Spleen (tissue), 11 donors: ENCODE results near the gene CDK19. TPM values are rescaled to one million over a fixed set of nuclear protein-coding genes. Genes with fewer than 3 reads are reported as not detected.

Source experiments
- DNase-seq: peaks from one replicate; pipeline ENCODE4 v3.0.0-alpha.2; 2020
- H3K27ac ChIP-seq, 8 donors: fragments of 200-600 bp; sonication (generic) in 7 of 8; 1 replicate in 4 of 8; 2 replicates in 4 of 8; pipeline versions ENCODE4 v1.5.0 to v1.8.0; 2016 to 2021; ENCODE audit warnings: inconsistent platforms in 4 of 8, mild to moderate bottlenecking in 4 of 8, moderate library complexity in 1 of 8
- H3K27me3 ChIP-seq, 7 donors: fragments of 200-600 bp; sonication (generic) in 6 of 7; replicated peaks in 1 of 7; 1 replicate in 4 of 7; 2 replicates in 3 of 7; pipeline versions ENCODE4 v1.5.0 to v1.8.0; 2016 to 2021; ENCODE audit warnings: inconsistent platforms in 3 of 7, mild to moderate bottlenecking in 1 of 7
- H3K36me3 ChIP-seq, 6 donors: fragments of 200-600 bp; sonication (generic) in 5 of 6; 1 replicate in 4 of 6; 2 replicates in 2 of 6; pipeline versions ENCODE4 v1.5.0 to v1.8.0; 2016 to 2021; ENCODE audit warnings: inconsistent platforms in 2 of 6
- H3K4me1 ChIP-seq, 6 donors: fragments of 200-600 bp; sonication (generic) in 5 of 6; 1 replicate in 3 of 6; 2 replicates in 3 of 6; pipeline versions ENCODE4 v1.5.0 to v1.8.0; 2016 to 2021; ENCODE audit warnings: inconsistent platforms in 3 of 6
- H3K4me3 ChIP-seq, 8 donors: fragments of 200-600 bp; sonication (generic) in 7 of 8; 1 replicate in 4 of 8; 2 replicates in 4 of 8; pipeline versions ENCODE4 v1.5.0 to v1.8.0; 2016 to 2021; ENCODE audit warnings: inconsistent platforms in 4 of 8, mild to moderate bottlenecking in 4 of 8, moderate library complexity in 2 of 8
- H3K9me3 ChIP-seq, 8 donors: fragments of 200-600 bp; sonication (generic) in 7 of 8; 1 replicate in 4 of 8; 2 replicates in 4 of 8; pipeline versions ENCODE4 v1.5.0 to v1.8.0; 2016 to 2021; ENCODE audit warnings: inconsistent platforms in 4 of 8
- POLR2A ChIP-seq, 3 donors: fragments of 450-650 bp; IDR thresholded peaks; one replicate each; pipeline ENCODE4 v1.5.1; 2017; ENCODE audit warnings: antibody characterized with exemption in 3 of 3, mild to moderate bottlenecking in 1 of 3
- POLR2AphosphoS5 ChIP-seq, 3 donors: sonication (generic); formaldehyde crosslinking; IDR thresholded peaks; one replicate each; pipeline ENCODE4 v1.5.1; 2017; ENCODE audit warnings: antibody characterized with exemption in 3 of 3
- WGBS, 5 donors: extraction: QIAGEN DNeasy Blood & Tissue Kit in 3 of 5; methylation state at CpG; one replicate each; pipeline versions ENCODE4 v1.1.5 to v1.1.7; 2013 to 2018; 5-methylcytosine and 5-hydroxymethylcytosine counted together
- intact Hi-C: fragments of 100-400 bp; cut with DNase I; formaldehyde crosslinking; loops from one replicate; pipeline ENCODE4 v1.15.0; 2023; ENCODE audit warnings: low total_unique reads
- polyA plus RNA-seq, 3 donors: library from polyadenylated mRNA; stranded (reverse); fragments of 200-250 nt; gene quantifications; one replicate each; pipeline ENCODE4 v1.2.1, GENCODE V29; 2013
- total RNA-seq, 7 donors: library from RNA; depleted of rRNA in 3 of 7; stranded (reverse); fragments of >200 nt in 3 of 7; fragmentation: NEBNext Ultra II Directional in 4 of 7; extraction: Animal tissue kit (Norgen Biotek cat#: 25700) in 4 of 7; gene quantifications; one replicate each; pipeline versions ENCODE4 v1.1.0 to v1.2.1, GENCODE V29; 2016 to 2021
- TF ChIP-seq, protein P1 (sequence below), 11 experiments: fragments of 200-600 bp in 7 of 11; fragments of 450-650 bp in 4 of 11; sonication (generic) in 4 of 11; IDR thresholded peaks in 8 of 11; conservative IDR thresholded peaks in 3 of 11; 1 replicate in 7 of 11; 2 replicates in 4 of 11; pipeline versions ENCODE4 v1.4.0 to v1.8.0; 2016 to 2021; ENCODE audit warnings: antibody characterized with exemption in 11 of 11, inconsistent platforms in 4 of 11, mild to moderate bottlenecking in 1 of 11
- donor health status: healthy with polysubstance abuse.
- donor health status: DM: no; HTN: no; CAD: no; lungs with moderate emphysema.
- donor health status: DM: no; HTN: no; CAD: no.
- donor health status: Bipolar disorder and iron deficiency.
- donor health status: healthy.
- donor health status: DM: no; HTN: no; CAD: no.
- donor health status: DM: yes; HTN: yes; CAD: no.

CDK19 gene
- total and polyA plus RNA-seq, 10 donors, result 7.9 to 29.8 (median 21.7) TPM

GRCh38 chr6:110646951-110647910 lies 168.0 kb downstream of the CDK19 start:
- no peak overlapping the region for H3K4me3 ChIP-seq
- H3K4me1 ChIP-seq, result no peaks in the 10 kb centered on the region
- H3K36me3 ChIP-seq, result peaks cover 0 to 19% (median 14%) of the 10 kb centered on the region in 6 donors
- H3K27me3 ChIP-seq, result no peaks in the 10 kb centered on the region
- H3K9me3 ChIP-seq, result peaks cover 0 to 7% (median 0%) of the 10 kb centered on the region in 8 donors
- TF ChIP-seq POLR2A (IDR thresholded peaks at IDR 0.05), result no peak
- TF ChIP-seq, protein P1, sequence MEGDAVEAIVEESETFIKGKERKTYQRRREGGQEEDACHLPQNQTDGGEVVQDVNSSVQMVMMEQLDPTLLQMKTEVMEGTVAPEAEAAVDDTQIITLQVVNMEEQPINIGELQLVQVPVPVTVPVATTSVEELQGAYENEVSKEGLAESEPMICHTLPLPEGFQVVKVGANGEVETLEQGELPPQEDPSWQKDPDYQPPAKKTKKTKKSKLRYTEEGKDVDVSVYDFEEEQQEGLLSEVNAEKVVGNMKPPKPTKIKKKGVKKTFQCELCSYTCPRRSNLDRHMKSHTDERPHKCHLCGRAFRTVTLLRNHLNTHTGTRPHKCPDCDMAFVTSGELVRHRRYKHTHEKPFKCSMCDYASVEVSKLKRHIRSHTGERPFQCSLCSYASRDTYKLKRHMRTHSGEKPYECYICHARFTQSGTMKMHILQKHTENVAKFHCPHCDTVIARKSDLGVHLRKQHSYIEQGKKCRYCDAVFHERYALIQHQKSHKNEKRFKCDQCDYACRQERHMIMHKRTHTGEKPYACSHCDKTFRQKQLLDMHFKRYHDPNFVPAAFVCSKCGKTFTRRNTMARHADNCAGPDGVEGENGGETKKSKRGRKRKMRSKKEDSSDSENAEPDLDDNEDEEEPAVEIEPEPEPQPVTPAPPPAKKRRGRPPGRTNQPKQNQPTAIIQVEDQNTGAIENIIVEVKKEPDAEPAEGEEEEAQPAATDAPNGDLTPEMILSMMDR (IDR thresholded peaks at IDR 0.05 in 8 of 11, conservative IDR thresholded peaks at IDR 0.05 in 3 of 11), result no peak
- TF ChIP-seq POLR2AphosphoS5 (IDR thresholded peaks at IDR 0.05), result no peak
- WGBS, 5 donors, result 85 to 95% (median 92%) methylated on average over 18 to 19 of the region's 19 CpGs
- H3K27ac ChIP-seq, result no peak overlapping the region
- no peak for DNase-seq
- intact Hi-C loops, result no loop called here

DNA sequence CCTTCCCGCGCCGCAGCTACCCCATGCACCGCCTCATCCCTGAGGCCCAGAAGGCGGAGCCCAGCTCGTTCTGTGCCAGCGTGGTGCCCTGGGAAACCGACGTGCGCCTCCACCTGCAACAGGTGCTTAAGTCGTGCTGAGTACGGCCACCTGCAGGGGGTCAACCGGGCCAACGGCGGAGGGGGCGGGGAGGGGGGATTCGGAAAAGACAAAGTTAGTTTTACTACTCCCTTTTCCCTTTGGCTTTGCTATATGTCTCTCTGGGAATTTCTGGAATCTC lies 168.9 kb downstream of the CDK19 start:
- no peak for DNase-seq
- no peaks in the 10 kb centered on the region for H3K4me1 ChIP-seq
- intact Hi-C loops, result no loop called here
- no peak overlapping the region for H3K27ac ChIP-seq
- peaks cover 0 to 7% (median 0%) of the 10 kb centered on the region in 8 donors for H3K9me3 ChIP-seq
- peaks cover 0 to 19% (median 14%) of the 10 kb centered on the region in 6 donors for H3K36me3 ChIP-seq
- TF ChIP-seq POLR2A (IDR thresholded peaks at IDR 0.05) (no peak), POLR2AphosphoS5 (IDR thresholded peaks at IDR 0.05) (no peak)
- TF ChIP-seq, protein P1 (IDR thresholded peaks at IDR 0.05 in 8 of 11, conservative IDR thresholded peaks at IDR 0.05 in 3 of 11), result no peak
- WGBS, 5 donors, result 84 to 92% (median 91%) methylated on average over 13 to 17 of the region's 17 CpGs
- no peaks in the 10 kb centered on the region for H3K27me3 ChIP-seq
- no peak overlapping the region for H3K4me3 ChIP-seq

DNA sequence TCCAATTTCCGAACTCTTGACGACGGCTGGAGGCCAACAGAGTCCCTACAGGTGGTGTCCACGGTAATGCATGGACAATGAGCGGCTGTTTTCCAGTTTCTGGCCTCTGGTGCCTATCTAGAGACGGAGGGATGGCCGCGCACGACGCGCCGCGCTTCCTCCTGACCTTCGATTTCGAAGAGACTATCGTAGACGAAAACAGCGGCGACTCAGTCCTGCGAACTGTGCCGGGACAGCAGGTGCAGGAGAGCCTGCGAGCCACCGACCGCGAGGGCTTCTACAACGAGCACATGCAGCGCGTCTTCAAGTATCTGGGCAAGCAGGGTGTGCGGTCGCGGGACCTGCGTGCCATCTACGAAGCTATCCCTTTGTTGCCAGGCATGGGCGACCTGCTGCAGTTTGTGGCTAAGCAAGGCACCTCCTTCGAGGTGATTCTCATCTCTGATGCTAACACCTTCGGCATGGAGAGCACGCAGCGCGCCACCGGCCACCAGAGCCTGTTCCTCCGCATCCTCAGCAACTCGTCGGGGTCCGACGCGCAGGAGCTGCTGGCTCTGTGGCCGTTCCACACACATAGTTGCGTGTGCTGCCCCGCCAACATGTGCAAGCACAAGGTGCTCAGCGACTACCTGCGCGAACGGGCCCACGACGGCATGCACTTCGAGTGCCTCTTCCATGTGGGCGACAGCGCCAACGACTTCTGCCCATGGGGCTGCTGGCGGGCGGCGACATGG lies 169.4 kb downstream of the CDK19 start:
- Histone ChIP-seq H3K27ac (no peak overlapping the region), H3K9me3 (peaks cover 0 to 7% (median 0%) of the 10 kb centered on the region in 8 donors), H3K4me3 (no peak overlapping the region), H3K4me1 (no peaks in the 10 kb centered on the region), H3K36me3 (peaks cover 0 to 19% (median 14%) of the 10 kb centered on the region in 6 donors), H3K27me3 (no peaks in the 10 kb centered on the region)
- DNase-seq, result no peak
- intact Hi-C loops, result no loop called here
- TF ChIP-seq POLR2A (IDR thresholded peaks at IDR 0.05) (no peak), POLR2AphosphoS5 (IDR thresholded peaks at IDR 0.05) (peak in 1 of 3 donors; percentile 32)
- TF ChIP-seq, protein P1 (IDR thresholded peaks at IDR 0.05 in 8 of 11, conservative IDR thresholded peaks at IDR 0.05 in 3 of 11), result no peak
- 96 to 97% (median 96%) methylated on average over 51 to 62 of the region's 62 CpGs for WGBS, 5 donors

DNA sequence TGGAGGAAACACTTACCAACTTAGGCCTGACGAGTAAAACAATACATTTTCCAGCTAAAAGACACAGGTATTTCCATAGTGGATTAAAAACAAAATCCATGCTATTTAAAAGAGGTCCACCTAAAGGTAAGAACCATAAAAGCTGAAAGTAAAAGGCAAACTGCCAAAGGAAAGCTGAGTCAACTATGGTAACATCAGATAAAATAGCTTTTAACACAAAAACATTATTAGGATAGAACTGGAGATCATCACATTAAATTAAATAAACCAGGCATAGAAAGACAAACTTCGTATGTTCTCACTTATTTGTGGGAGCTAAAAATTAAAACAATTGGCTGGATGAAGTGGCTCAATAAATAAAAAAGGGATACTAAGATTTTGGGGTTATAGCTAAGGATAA lies 172.1 kb downstream of the CDK19 start:
- TF ChIP-seq POLR2AphosphoS5 (IDR thresholded peaks at IDR 0.05) (no peak), POLR2A (IDR thresholded peaks at IDR 0.05) (no peak)
- TF ChIP-seq, protein P1 (IDR thresholded peaks at IDR 0.05 in 8 of 11, conservative IDR thresholded peaks at IDR 0.05 in 3 of 11), result no peak
- Histone ChIP-seq H3K4me1 (no peaks in the 10 kb centered on the region), H3K9me3 (peaks cover 0 to 7% (median 0%) of the 10 kb centered on the region in 8 donors), H3K4me3 (no peak overlapping the region), H3K36me3 (peaks cover 0 to 33% (median 14%) of the 10 kb centered on the region in 6 donors), H3K27ac (no peak overlapping the region), H3K27me3 (no peaks in the 10 kb centered on the region)
- DNase-seq, result no peak
- 63 to 95% (median 83%) methylated on average over 2 of the region's 2 CpGs for WGBS, 5 donors
- intact Hi-C loops, result no loop called here
